ENCODE results near the gene KCNC1.

The KCNC1 gene

GRCh38 chr11:17760102-17761029 is 25.8 kb downstream of the KCNC1 start:
- DNase-seq = peak; percentile 39 to 56

GRCh38 chr11:17762309-17762974 is 27.9 kb downstream of the KCNC1 start:
- DNase-seq = peak in 1 of 2 experiments; percentile 24

- no peak for DNase-seq
These were observed 28.7 kb downstream of the KCNC1 start for GRCh38 chr11:17763244-17763643.

- no peak for DNase-seq
These were observed 29.1 kb downstream of the KCNC1 start for GRCh38 chr11:17763703-17764102.

GRCh38 chr11:17764446-17765218 is 30.1 kb downstream of the KCNC1 start:
- DNase-seq = no peak

- no peak for DNase-seq
These were observed 30.9 kb downstream of the KCNC1 start for GRCh38 chr11:17765356-17766072.

GRCh38 chr11:17766073-17766359 is 31.4 kb downstream of the KCNC1 start:
- DNase-seq = no peak

- no peak for DNase-seq
These were observed 32.0 kb downstream of the KCNC1 start for GRCh38 chr11:17766590-17766989.

GRCh38 chr11:17767301-17767885 is 32.8 kb downstream of the KCNC1 start:
- DNase-seq = no peak

- DNase-seq = no peak
These were observed 33.3 kb downstream of the KCNC1 start for GRCh38 chr11:17767914-17768313.

GRCh38 chr11:17768547-17768946 is 34.0 kb downstream of the KCNC1 start:
- no peak for DNase-seq

- no peak for DNase-seq
These were observed 34.6 kb downstream of the KCNC1 start for GRCh38 chr11:17769218-17769617.

- peak in 1 of 2 experiments; percentile 28 for DNase-seq
These were observed 35.6 kb downstream of the KCNC1 start for GRCh38 chr11:17770048-17770652.

- DNase-seq = no peak
These were observed 36.3 kb downstream of the KCNC1 start for GRCh38 chr11:17770917-17771316.

- no peak for DNase-seq
These were observed 36.8 kb downstream of the KCNC1 start for GRCh38 chr11:17771415-17771814.

GRCh38 chr11:17771841-17772401 is 37.3 kb downstream of the KCNC1 start:
- no peak for DNase-seq

- no peak for DNase-seq
These were observed 38.4 kb downstream of the KCNC1 start for GRCh38 chr11:17772704-17773600.

GRCh38 chr11:17773674-17774073 is 39.1 kb downstream of the KCNC1 start:
- no peak for DNase-seq

GRCh38 chr11:17774232-17775034 is 39.9 kb downstream of the KCNC1 start:
- DNase-seq = no peak

GRCh38 chr11:17775035-17775348 is 40.4 kb downstream of the KCNC1 start:
- no peak for DNase-seq
